Natural killer cell (primary cell): ENCODE results near the gene GRIN2A. TPM values are rescaled to one million over a fixed set of nuclear protein-coding genes. Genes with fewer than 3 reads are reported as not detected.

Experiments used
- ATAC-seq, 3 donors: fragments of 150-1000 bp in 2 of 3; fragments of 200-7000 bp in 1 of 3; cut with Tn5 transposase; 1 replicate in 1 of 3; 2 replicates in 2 of 3; pipeline ENCODE4 v1.10.0; 2021; ENCODE audit warnings: mild to moderate bottlenecking in 2 of 3, moderate library complexity in 2 of 3
- DNase-seq, 2 donors: peaks; one replicate each; pipeline versions ENCODE4 v3.0.0 to v3.0.0-alpha.2; 2013 to 2021; ENCODE audit warnings: mixed read lengths in 1 of 2
- H3K27ac ChIP-seq: one replicate; pipeline ENCODE4 v1.5.1; 2013; ENCODE audit warnings: mild to moderate bottlenecking, low read length
- H3K27me3 ChIP-seq: one replicate; pipeline ENCODE4 v1.6.1; 2013; ENCODE audit warnings: low read length; ENCODE audit not compliant: control insufficient read depth, insufficient read depth
- H3K36me3 ChIP-seq: one replicate; pipeline ENCODE4 v1.6.1; 2013; ENCODE audit warnings: low read length; ENCODE audit not compliant: control insufficient read depth, insufficient read depth
- H3K4me1 ChIP-seq: one replicate; pipeline ENCODE4 v1.6.1; 2013; ENCODE audit warnings: low read length; ENCODE audit not compliant: control insufficient read depth, insufficient read depth
- H3K4me3 ChIP-seq: one replicate; pipeline ENCODE4 v1.5.1; 2013; ENCODE audit warnings: low read length
- H3K9me3 ChIP-seq: one replicate; pipeline ENCODE4 v1.6.1; 2013; ENCODE audit warnings: low read length; ENCODE audit not compliant: control insufficient read depth, insufficient read depth
- H3K27ac Mint-ChIP-seq, 2 donors: one replicate each; pipeline ENCODE4 v1.8.0; 2022; ENCODE audit warnings: mild to moderate bottlenecking in 2 of 2, mixed read lengths in 2 of 2, moderate library complexity in 1 of 2
- H3K27me3 Mint-ChIP-seq, 2 donors: one replicate each; pipeline ENCODE4 v1.8.0; 2022; ENCODE audit warnings: low read depth in 2 of 2, mixed read lengths in 2 of 2
- H3K36me3 Mint-ChIP-seq: one replicate; pipeline ENCODE4 v1.8.0; 2022; ENCODE audit warnings: mixed read lengths
- H3K4me1 Mint-ChIP-seq, 2 donors: one replicate each; pipeline ENCODE4 v1.8.0; 2022; ENCODE audit warnings: mixed read lengths in 2 of 2
- H3K4me3 Mint-ChIP-seq: one replicate; pipeline ENCODE4 v1.8.0; 2022; ENCODE audit warnings: mild to moderate bottlenecking, moderate library complexity, mixed read lengths
- H3K9me3 Mint-ChIP-seq, 2 donors: one replicate each; pipeline ENCODE4 v1.8.0; 2022; ENCODE audit warnings: mixed read lengths in 2 of 2
- CTCF ChIP-seq: fragments of 200-600 bp; IDR thresholded peaks from one replicate; pipeline ENCODE4 v1.8.0; 2022; ENCODE audit warnings: antibody characterized with exemption
- WGBS: methylation state at CpG from one replicate; pipeline ENCODE4 v1.1.7; 2013; ENCODE audit warnings: missing lambda C conversion rate; ENCODE audit not compliant: insufficient coverage; 5-methylcytosine and 5-hydroxymethylcytosine counted together
- intact Hi-C: fragments of 100-400 bp; cut with micrococcal nuclease; formaldehyde crosslinking; loops from one replicate; pipeline ENCODE4 v1.14.2; 2022
- total RNA-seq, 4 donors: library from RNA; stranded (reverse); fragments of 120-200 nt in 1 of 4; gene quantifications; one replicate each; pipeline versions ENCODE4 v1.2.3 to v1.2.4, GENCODE V29; 2013 to 2022

Gene GRIN2A
- total RNA-seq, 3 donors from 2014 or later (not counting 1 experiment from before 2014, with no cell fraction given), result not detected

GRCh38 chr16:10009684-10010083 lies 172.5 kb downstream of the GRIN2A start:
- no peaks in the 10 kb centered on the region for H3K4me1 ChIP-seq
- H3K4me3 ChIP-seq, result no peak overlapping the region
- ATAC-seq, result no peak
- H3K27me3 ChIP-seq, result no peaks in the 10 kb centered on the region
- H3K27ac ChIP-seq, result no peak overlapping the region
- no peak for DNase-seq
- no peaks in the 10 kb centered on the region for H3K9me3 ChIP-seq
- H3K36me3 ChIP-seq, result no peaks in the 10 kb centered on the region
- no peaks in the 10 kb centered on the region for H3K36me3 Mint-ChIP-seq
- intact Hi-C loops, result no loop called here
- H3K27me3 Mint-ChIP-seq, result peaks cover 13 to 26% of the 10 kb centered on the region in 2 donors
- H3K9me3 Mint-ChIP-seq, result peaks cover under 1 to 3% of the 10 kb centered on the region in 2 donors
- H3K27ac Mint-ChIP-seq, result no peak overlapping the region
- no peaks in the 10 kb centered on the region for H3K4me1 Mint-ChIP-seq
- WGBS, result 74% methylated on average over 6 of the region's 6 CpGs
- no peak overlapping the region for H3K4me3 Mint-ChIP-seq
- no peak for TF ChIP-seq CTCF

DNA sequence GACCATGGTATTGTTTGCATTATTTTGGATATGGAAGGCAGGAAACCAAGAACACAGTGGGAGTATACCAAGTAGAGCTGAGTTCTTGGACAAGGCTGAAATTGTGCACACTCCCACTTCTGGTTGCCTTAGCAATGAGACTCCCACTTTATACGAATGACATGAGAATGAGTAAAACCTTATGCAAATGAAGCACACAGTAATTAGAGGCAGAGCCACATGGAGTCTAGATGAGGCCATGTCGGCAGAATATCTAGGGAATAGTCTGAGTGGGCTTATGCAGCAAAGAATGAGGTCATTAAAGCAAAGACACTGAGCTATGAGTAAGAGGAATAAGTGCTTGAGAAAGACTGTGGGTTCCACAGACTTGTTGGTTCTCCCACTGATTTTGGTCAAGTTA lies 178.7 kb downstream of the GRIN2A start:
- H3K36me3 ChIP-seq, result no peaks in the 10 kb centered on the region
- 93% methylated on average over 2 of the region's 2 CpGs for WGBS
- ATAC-seq, result no peak
- DNase-seq, result no peak
- H3K4me1 Mint-ChIP-seq, result no peaks in the 10 kb centered on the region
- H3K4me3 ChIP-seq, result no peak overlapping the region
- H3K27me3 ChIP-seq, result no peaks in the 10 kb centered on the region
- TF ChIP-seq CTCF, result no peak
- H3K27me3 Mint-ChIP-seq, result no peaks in the 10 kb centered on the region
- H3K9me3 ChIP-seq, result no peaks in the 10 kb centered on the region
- no peak overlapping the region for H3K27ac Mint-ChIP-seq
- no peaks in the 10 kb centered on the region for H3K4me1 ChIP-seq
- no peaks in the 10 kb centered on the region for H3K36me3 Mint-ChIP-seq
- intact Hi-C loops, result no loop called here
- peaks cover 6% of the 10 kb centered on the region in 2 donors for H3K9me3 Mint-ChIP-seq
- H3K4me3 Mint-ChIP-seq, result no peak overlapping the region
- no peak overlapping the region for H3K27ac ChIP-seq

- peaks cover 6 to 8% of the 10 kb centered on the region in 2 donors for H3K9me3 Mint-ChIP-seq
- no peaks in the 10 kb centered on the region for H3K36me3 Mint-ChIP-seq
- no peak overlapping the region for H3K4me3 Mint-ChIP-seq
- no peaks in the 10 kb centered on the region for H3K4me1 Mint-ChIP-seq
- Histone ChIP-seq H3K27me3 (no peaks in the 10 kb centered on the region), H3K27ac (no peak overlapping the region), H3K4me1 (no peaks in the 10 kb centered on the region), H3K36me3 (no peaks in the 10 kb centered on the region), H3K9me3 (no peaks in the 10 kb centered on the region), H3K4me3 (no peak overlapping the region)
- no peak overlapping the region for H3K27ac Mint-ChIP-seq
- ATAC-seq (no peak), DNase-seq (no peak)
- WGBS, result 72% methylated on average over 2 of the region's 2 CpGs
- H3K27me3 Mint-ChIP-seq, result no peaks in the 10 kb centered on the region
- intact Hi-C loops, result no loop called here
- TF ChIP-seq CTCF, result no peak
Measured at GRCh38 chr16:10001258-10001775, 180.9 kb downstream of the GRIN2A start.

DNA sequence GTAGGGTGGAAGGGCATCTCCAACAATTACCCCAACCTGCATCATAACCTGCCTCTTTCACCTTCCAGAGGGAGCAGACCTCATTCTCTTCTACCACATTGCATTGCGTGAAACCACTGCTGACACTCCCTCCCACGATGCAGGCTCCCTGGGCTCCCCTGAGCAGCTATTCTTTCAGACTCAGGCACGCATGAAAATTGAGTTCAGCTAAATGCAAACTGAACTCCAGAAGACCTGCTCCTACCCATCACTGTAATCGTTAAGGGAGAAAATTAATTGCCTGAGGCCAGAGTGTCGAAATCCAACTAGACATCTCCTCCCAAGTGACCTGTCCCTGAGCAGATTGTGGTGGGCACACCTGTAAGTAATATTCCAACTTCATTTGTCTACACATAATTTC lies 186.0 kb downstream of the GRIN2A start:
- intact Hi-C loops, result no loop called here
- Mint-ChIP-seq H3K36me3 (no peaks in the 10 kb centered on the region), H3K27me3 (no peaks in the 10 kb centered on the region), H3K4me1 (no peaks in the 10 kb centered on the region), H3K9me3 (peaks cover 4 to 5% of the 10 kb centered on the region in 2 donors), H3K4me3 (no peak overlapping the region), H3K27ac (no peak overlapping the region)
- ATAC-seq (no peak), DNase-seq (no peak)
- 80% methylated on average over 5 of the region's 5 CpGs for WGBS
- Histone ChIP-seq H3K4me1 (no peaks in the 10 kb centered on the region), H3K27ac (no peak overlapping the region), H3K9me3 (no peaks in the 10 kb centered on the region), H3K27me3 (no peaks in the 10 kb centered on the region), H3K4me3 (no peak overlapping the region), H3K36me3 (no peaks in the 10 kb centered on the region)
- TF ChIP-seq CTCF, result no peak
